IMR-90 (cell line): ENCODE measurements around the gene PPM1H.

ENCODE experiments used
- CTCF ChIP-seq: conservative IDR thresholded peaks from 2 replicates; pipeline ENCODE4 v1.5.1; 2012; ENCODE audit warnings: mild to moderate bottlenecking, low read depth, low read length, improper control_type of control experiment
- RAD21 ChIP-seq: IDR thresholded peaks from 2 replicates; pipeline ENCODE4 v1.6.1; 2012; ENCODE audit warnings: low read length, improper control_type of control experiment

GRCh38 chr12:62754706-62755105 lies 180.2 kb downstream of the PPM1H start:
- no peak for TF ChIP-seq CTCF
- TF ChIP-seq RAD21, result no peak
